Vagina (tissue), 2 donors: ENCODE data around the gene CCDC141.

Experiments used
- POLR2A ChIP-seq, 2 donors: fragments of 450-650 bp; IDR thresholded peaks; one replicate each; pipeline ENCODE4 v1.6.1; 2017; ENCODE audit warnings: antibody characterized with exemption in 2 of 2, mild to moderate bottlenecking in 2 of 2, moderate library complexity in 2 of 2
- POLR2AphosphoS5 ChIP-seq, 2 donors: sonication (generic); formaldehyde crosslinking; IDR thresholded peaks; one replicate each; pipeline ENCODE4 v1.9.0; 2017; ENCODE audit warnings: antibody characterized with exemption in 2 of 2, mild to moderate bottlenecking in 2 of 2, low read depth in 1 of 2; ENCODE audit not compliant: insufficient read depth in 1 of 2
- TF ChIP-seq, protein P1 (sequence below), 3 experiments: fragments of 450-650 bp in 2 of 3; fragments of 200-600 bp in 1 of 3; sonication (generic) in 1 of 3; IDR thresholded peaks; one replicate each; pipeline ENCODE4 v1.5.1; 2017 to 2019; ENCODE audit warnings: antibody characterized with exemption in 3 of 3, mild to moderate bottlenecking in 2 of 3, moderate library complexity in 2 of 3

DNA sequence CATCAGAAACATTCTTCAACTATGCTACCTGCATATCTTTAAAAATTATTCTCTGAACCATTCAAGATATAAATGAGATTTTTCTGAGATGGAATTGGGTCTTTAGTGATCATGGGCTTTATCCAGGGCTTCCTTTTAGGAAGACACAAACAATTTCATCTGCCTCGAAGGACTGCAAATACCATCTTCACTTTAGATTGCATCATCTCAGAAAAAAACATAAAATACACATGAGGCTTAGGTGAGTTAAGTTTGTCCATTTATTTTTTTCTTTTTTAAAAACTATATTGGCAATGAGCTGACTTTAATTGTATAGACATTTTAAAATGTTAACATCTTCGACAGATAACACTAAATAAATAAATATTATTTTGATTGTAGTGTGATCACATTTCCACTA lies 262.8 kb downstream of the CCDC141 start:
- TF ChIP-seq, protein P1, sequence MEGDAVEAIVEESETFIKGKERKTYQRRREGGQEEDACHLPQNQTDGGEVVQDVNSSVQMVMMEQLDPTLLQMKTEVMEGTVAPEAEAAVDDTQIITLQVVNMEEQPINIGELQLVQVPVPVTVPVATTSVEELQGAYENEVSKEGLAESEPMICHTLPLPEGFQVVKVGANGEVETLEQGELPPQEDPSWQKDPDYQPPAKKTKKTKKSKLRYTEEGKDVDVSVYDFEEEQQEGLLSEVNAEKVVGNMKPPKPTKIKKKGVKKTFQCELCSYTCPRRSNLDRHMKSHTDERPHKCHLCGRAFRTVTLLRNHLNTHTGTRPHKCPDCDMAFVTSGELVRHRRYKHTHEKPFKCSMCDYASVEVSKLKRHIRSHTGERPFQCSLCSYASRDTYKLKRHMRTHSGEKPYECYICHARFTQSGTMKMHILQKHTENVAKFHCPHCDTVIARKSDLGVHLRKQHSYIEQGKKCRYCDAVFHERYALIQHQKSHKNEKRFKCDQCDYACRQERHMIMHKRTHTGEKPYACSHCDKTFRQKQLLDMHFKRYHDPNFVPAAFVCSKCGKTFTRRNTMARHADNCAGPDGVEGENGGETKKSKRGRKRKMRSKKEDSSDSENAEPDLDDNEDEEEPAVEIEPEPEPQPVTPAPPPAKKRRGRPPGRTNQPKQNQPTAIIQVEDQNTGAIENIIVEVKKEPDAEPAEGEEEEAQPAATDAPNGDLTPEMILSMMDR (IDR thresholded peaks at IDR 0.05): no peak
- TF ChIP-seq POLR2A (IDR thresholded peaks at IDR 0.05) (no peak), POLR2AphosphoS5 (IDR thresholded peaks at IDR 0.05; ENCODE audit: insufficient read depth in 1 of 2, low read depth in 1 of 2) (no peak)
